Measurements from ENCODE around the gene RBMS1.

DNA sequence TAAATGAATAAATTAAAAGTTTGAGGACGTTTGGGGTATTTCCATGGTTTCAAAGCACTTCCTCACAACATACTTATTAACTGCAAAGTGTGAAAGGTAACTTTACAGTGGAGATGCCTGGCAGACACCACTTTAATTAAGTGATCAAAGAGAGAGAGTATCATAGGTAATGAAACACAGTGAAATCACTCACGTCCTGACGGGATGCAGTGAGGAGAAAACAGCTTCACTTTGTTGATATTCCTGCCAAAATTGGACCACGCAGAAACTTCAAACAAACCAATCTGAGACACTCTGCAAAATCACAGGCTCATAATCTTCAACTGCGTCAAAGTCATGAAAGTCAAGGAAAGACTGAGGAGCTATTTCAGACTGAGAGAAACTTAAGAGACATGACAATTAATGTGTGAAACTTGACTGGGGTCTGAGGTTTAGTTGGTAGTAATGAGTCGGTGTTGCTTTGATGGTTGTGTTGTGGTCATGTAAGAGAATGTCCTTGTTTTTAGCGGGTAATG, 227.5 kb downstream of the RBMS1 start:
- TF ChIP-seq EZH2 (IDR thresholded peaks at IDR 0.05; ENCODE audit: borderline replicate concordance, insufficient read depth, low read depth, low read length, poor library complexity, severe bottlenecking), result no peak
- TF ChIP-seq, protein P1, sequence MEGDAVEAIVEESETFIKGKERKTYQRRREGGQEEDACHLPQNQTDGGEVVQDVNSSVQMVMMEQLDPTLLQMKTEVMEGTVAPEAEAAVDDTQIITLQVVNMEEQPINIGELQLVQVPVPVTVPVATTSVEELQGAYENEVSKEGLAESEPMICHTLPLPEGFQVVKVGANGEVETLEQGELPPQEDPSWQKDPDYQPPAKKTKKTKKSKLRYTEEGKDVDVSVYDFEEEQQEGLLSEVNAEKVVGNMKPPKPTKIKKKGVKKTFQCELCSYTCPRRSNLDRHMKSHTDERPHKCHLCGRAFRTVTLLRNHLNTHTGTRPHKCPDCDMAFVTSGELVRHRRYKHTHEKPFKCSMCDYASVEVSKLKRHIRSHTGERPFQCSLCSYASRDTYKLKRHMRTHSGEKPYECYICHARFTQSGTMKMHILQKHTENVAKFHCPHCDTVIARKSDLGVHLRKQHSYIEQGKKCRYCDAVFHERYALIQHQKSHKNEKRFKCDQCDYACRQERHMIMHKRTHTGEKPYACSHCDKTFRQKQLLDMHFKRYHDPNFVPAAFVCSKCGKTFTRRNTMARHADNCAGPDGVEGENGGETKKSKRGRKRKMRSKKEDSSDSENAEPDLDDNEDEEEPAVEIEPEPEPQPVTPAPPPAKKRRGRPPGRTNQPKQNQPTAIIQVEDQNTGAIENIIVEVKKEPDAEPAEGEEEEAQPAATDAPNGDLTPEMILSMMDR (IDR thresholded peaks at IDR 0.05), result no peak
